Measurements from ENCODE around the gene VPS25.

Gene VPS25

GRCh38 chr17:42819939-42820535 is 46.8 kb downstream of the VPS25 start:
- intact Hi-C loops (cut with micrococcal nuclease) = loop anchor here (5.0 kb wide), 1 partner anchor 107 kb away; no protein-coding TSS in a partner anchor
- Mint-ChIP-seq H3K9me3 (no peaks in the 10 kb centered on the region), H3K4me3 (no peak overlapping the region), H3K27ac (peak overlapping the region; percentile 35), H3K36me3 (ENCODE audit: low read depth) (peaks cover 80% of the 10 kb centered on the region), H3K27me3 (no peaks in the 10 kb centered on the region), H3K4me1 (ENCODE audit: low read depth) (peaks cover 16% of the 10 kb centered on the region)

GRCh38 chr17:42821176-42821575 is 47.9 kb downstream of the VPS25 start:
- Mint-ChIP-seq H3K36me3 (ENCODE audit: low read depth) (peaks cover 69% of the 10 kb centered on the region), H3K27ac (no peak overlapping the region), H3K27me3 (no peaks in the 10 kb centered on the region), H3K4me1 (ENCODE audit: low read depth) (peaks cover 12% of the 10 kb centered on the region), H3K9me3 (no peaks in the 10 kb centered on the region), H3K4me3 (no peak overlapping the region)
- intact Hi-C loops (cut with micrococcal nuclease) = loop anchor here (5.0 kb wide), 1 partner anchor 106 kb away; no protein-coding TSS in a partner anchor

DNA sequence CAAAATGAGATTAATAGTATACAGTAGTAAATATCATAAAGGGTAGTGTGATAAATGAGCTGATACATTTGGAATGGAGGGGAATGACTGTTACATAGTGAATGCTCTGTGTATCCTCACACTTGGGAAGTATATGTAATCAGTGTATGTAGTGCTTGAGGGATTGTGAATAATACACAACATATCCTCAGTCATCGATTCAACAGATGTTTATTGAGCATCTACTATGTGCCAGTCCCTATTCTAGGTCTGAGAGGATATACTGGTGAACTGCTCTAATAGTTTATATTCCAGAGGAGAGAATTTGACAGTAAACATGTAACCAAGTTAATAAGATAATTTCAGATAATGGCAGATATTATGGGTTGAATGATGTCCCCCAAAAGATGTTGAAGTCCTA is 54.2 kb downstream of the VPS25 start:
- no peak overlapping the region for H3K27ac Mint-ChIP-seq
- no peaks in the 10 kb centered on the region for H3K9me3 Mint-ChIP-seq
- peaks cover 19% of the 10 kb centered on the region for H3K4me1 Mint-ChIP-seq (ENCODE audit: low read depth)
- intact Hi-C loops (cut with micrococcal nuclease) = no loop called here
- no peak overlapping the region for H3K4me3 Mint-ChIP-seq
- peaks cover 6% of the 10 kb centered on the region for H3K27me3 Mint-ChIP-seq
- peaks cover 8% of the 10 kb centered on the region for H3K36me3 Mint-ChIP-seq (ENCODE audit: low read depth)

All from dendritic cell treated with granulocyte-macrophage colony-stimulating factor and Interleukin-4, amounts not matched to agents 40 ng/mL and 50 ng/mL, for 4 days (primary cell).